T-helper 1 cell treated with Interleukin-12 subunit alpha and Interleukin-12 subunit beta and Interleukin-4 antibody, amounts not matched to agents 30 μg/mL and 1 μg/mL, for 36 hours (primary cell): ENCODE measurements around the gene CCDC7.
"Not testable (repeated sequence)": the region's sequence is repeated elsewhere in the genome, so short reads cannot be mapped to it uniquely, and the experiment has no call there.

Experiments
- H3K27ac Mint-ChIP-seq: one replicate; pipeline ENCODE4 v1.8.0; 2021; ENCODE audit warnings: mild to moderate bottlenecking, mixed read lengths
- H3K27me3 Mint-ChIP-seq: one replicate; pipeline ENCODE4 v1.8.0; 2021; ENCODE audit warnings: low read depth, mixed read lengths
- H3K36me3 Mint-ChIP-seq: one replicate; pipeline ENCODE4 v1.8.0; 2021; ENCODE audit warnings: low read depth, mixed read lengths
- H3K4me1 Mint-ChIP-seq: one replicate; pipeline ENCODE4 v1.8.0; 2021; ENCODE audit warnings: low read depth, mixed read lengths
- H3K4me3 Mint-ChIP-seq: one replicate; pipeline ENCODE4 v1.8.0; 2021; ENCODE audit warnings: mild to moderate bottlenecking, moderate library complexity, mixed read lengths
- H3K9me3 Mint-ChIP-seq: one replicate; pipeline ENCODE4 v1.8.0; 2021; ENCODE audit warnings: mixed read lengths

CCDC7 gene

GRCh38 chr10:32445740-32446535, at the start of gene CCDC7:
Gene CCDC7, plus strand, starts transcription at chr10:32446140. Its CDS starts 5,503 bp downstream, at chr10:32451643.
- peak within 1 kb of the TSS; percentile 87 for H3K4me3 Mint-ChIP-seq

GRCh38 chr10:32397163-32397562, 48.8 kb upstream of the CCDC7 start:
- H3K27me3 Mint-ChIP-seq = not testable (repeated sequence)

More at GRCh38 chr10:32445740-32446535, at the start of gene CCDC7:
- H3K27me3 Mint-ChIP-seq = peaks cover 20% of the 10 kb centered on the region
- no peaks in the 10 kb centered on the region for H3K9me3 Mint-ChIP-seq
- H3K4me1 Mint-ChIP-seq = peaks cover 8% of the 10 kb centered on the region
- H3K27ac Mint-ChIP-seq = peak within 1 kb of the TSS; percentile 99
- peaks cover 3% of the 10 kb centered on the region for H3K36me3 Mint-ChIP-seq

DNA sequence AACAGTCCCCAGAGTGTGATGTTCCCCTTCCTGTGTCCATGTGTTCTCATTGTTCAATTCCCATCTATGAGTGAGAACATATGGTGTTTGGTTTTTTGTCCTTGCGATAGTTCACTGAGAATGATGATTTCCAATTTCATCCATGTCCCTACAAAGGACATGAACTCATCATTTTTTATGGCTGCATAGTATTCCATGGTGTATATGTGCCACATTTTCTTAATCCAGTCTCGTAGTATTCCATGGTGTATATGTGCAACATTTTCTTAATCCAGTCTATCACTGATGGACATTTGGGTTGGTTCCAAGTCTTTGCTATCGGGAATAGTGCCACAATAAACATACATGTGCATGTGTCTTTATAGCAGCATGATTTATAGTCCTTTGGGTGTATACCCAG, 46.2 kb upstream of the CCDC7 start:
- not testable (repeated sequence) for H3K4me3 Mint-ChIP-seq, H3K36me3 Mint-ChIP-seq, H3K4me1 Mint-ChIP-seq, H3K27me3 Mint-ChIP-seq, H3K27ac Mint-ChIP-seq, H3K9me3 Mint-ChIP-seq

More at GRCh38 chr10:32397163-32397562, 48.8 kb upstream of the CCDC7 start:
- H3K36me3 Mint-ChIP-seq, H3K27ac Mint-ChIP-seq, H3K4me3 Mint-ChIP-seq, H3K9me3 Mint-ChIP-seq, H3K4me1 Mint-ChIP-seq: not testable (repeated sequence)

GRCh38 chr10:32400961-32401360, 45.0 kb upstream of the CCDC7 start:
- Mint-ChIP-seq H3K36me3 (no peaks in the 10 kb centered on the region), H3K27me3 (no peaks in the 10 kb centered on the region), H3K4me1 (no peaks in the 10 kb centered on the region), H3K4me3 (no peak overlapping the region), H3K9me3 (no peaks in the 10 kb centered on the region), H3K27ac (no peak overlapping the region)

- H3K36me3 Mint-ChIP-seq = no peaks in the 10 kb centered on the region
- no peak overlapping the region for H3K4me3 Mint-ChIP-seq
- no peaks in the 10 kb centered on the region for H3K27me3 Mint-ChIP-seq
- no peaks in the 10 kb centered on the region for H3K4me1 Mint-ChIP-seq
- H3K9me3 Mint-ChIP-seq = no peaks in the 10 kb centered on the region
- no peak overlapping the region for H3K27ac Mint-ChIP-seq
Measured at GRCh38 chr10:32402499-32402898, 43.4 kb upstream of the CCDC7 start.

DNA sequence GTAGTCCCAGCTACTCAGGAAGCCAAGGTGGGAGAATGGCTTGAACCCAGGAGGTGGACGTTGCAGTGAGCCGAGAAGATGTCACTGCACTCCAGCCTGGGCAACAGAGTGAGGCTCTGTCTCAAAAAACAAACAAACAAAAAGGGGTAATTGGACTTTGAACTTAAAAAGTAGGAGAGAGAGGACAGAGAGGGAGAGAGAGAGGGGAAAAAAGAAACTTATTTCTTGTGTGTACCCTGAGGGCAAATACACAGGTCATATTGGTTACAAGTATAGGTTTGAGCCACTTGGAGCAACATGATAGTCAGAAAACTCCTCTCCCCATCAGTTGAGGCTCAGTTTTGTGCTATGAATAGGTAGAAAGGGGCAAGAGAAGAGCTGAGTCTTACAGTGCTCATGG, 42.8 kb upstream of the CCDC7 start:
- no peaks in the 10 kb centered on the region for H3K36me3 Mint-ChIP-seq
- H3K4me1 Mint-ChIP-seq = no peaks in the 10 kb centered on the region
- no peak overlapping the region for H3K27ac Mint-ChIP-seq
- H3K9me3 Mint-ChIP-seq = no peaks in the 10 kb centered on the region
- H3K4me3 Mint-ChIP-seq = no peak overlapping the region
- no peaks in the 10 kb centered on the region for H3K27me3 Mint-ChIP-seq

DNA sequence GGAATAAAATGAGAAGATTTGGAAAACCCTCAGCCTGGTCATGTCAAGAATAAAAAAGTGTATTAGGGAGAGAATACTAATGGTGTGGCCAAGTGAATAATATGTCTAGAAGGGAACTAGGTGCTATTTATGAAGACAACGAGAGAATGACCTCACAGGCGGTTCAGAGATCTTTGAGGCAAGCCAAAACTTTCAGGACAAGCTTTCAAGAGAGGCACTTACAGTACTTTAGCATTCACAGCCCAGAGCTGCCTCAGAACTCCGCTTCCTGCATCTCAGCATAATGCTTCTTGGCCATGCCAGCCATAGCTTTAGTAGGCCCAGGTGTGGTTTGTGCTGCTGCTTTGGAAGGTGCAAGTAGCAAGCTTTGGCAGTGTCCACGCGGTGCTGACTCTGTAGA, 37.2 kb upstream of the CCDC7 start:
- no peaks in the 10 kb centered on the region for H3K27me3 Mint-ChIP-seq
- no peak overlapping the region for H3K4me3 Mint-ChIP-seq
- no peak overlapping the region for H3K27ac Mint-ChIP-seq
- H3K4me1 Mint-ChIP-seq = peaks cover 4% of the 10 kb centered on the region
- H3K9me3 Mint-ChIP-seq = no peaks in the 10 kb centered on the region
- H3K36me3 Mint-ChIP-seq = no peaks in the 10 kb centered on the region

DNA sequence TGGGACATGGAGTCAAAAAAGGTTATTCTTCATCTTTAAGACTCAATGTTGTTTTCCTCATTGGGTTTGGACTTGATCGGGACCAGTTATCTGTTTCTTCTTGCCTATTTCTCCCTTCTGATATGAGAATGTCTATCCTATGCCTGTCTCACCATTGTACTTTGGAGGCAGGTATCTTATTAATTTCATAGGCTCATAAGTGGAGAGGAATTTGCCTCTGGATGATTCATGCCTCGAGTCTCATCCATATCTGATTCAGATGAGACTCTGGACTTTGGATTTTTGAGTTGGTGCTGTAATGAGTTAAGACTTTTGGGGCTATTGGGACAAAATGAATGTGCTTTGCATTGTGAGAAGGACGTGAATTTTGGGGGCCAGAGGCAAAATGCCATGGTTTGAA, 36.2 kb upstream of the CCDC7 start:
- H3K27me3 Mint-ChIP-seq = no peaks in the 10 kb centered on the region
- no peaks in the 10 kb centered on the region for H3K36me3 Mint-ChIP-seq
- no peak overlapping the region for H3K27ac Mint-ChIP-seq
- H3K9me3 Mint-ChIP-seq = no peaks in the 10 kb centered on the region
- peaks cover 4% of the 10 kb centered on the region for H3K4me1 Mint-ChIP-seq
- H3K4me3 Mint-ChIP-seq = no peak overlapping the region

DNA sequence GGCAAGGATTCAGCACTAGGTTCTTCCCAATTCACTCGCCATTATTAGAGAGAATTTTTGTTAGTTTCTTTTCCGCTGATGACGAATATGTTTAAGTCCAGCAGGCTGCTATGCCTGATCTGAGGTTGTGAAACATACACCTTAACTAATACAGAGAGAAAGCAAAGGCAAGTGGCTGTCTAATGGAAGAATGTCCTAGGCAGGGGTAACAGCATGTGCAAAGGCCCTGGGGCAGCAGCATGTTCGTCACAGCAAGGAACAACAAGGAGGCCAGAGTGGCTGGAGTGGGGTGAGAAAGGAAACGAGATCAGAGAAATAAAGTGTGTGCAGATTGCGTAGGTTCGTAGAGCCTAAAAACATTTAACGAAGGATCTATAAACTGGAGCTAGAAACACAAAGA, 35.4 kb upstream of the CCDC7 start:
- H3K36me3 Mint-ChIP-seq = no peaks in the 10 kb centered on the region

DNA sequence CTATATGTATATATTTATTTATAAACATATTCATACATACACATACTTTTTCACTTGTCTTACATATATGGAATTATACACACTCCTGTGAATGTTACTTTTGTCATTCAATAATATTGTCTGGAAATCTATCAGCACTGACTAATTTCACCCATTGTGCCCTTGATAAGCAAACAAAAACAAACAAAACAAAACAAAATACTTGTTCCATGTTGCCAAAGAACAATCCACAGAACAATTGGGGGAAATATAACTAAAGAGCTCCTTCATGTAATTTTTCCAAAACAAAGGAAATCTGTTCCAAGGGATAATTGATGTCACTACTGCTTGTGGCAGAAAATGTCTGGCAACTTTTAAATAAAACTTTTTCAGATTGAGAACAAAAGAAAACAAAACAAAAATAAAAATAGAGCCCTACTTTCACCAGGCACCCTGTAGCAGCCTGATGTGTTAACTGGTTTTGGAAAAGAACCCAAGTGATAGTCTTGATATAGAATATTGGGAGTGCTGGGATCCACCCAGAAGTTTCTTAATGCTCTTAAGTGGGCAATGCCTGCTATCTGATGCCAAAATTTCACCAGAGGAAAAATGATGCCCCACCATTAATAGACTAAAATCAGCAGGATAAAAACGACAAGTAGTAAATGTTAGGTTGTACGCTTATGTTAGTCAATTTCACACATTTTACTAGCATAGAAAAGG, 34.0 kb upstream of the CCDC7 start:
- no peaks in the 10 kb centered on the region for H3K27me3 Mint-ChIP-seq
- peaks cover 4% of the 10 kb centered on the region for H3K4me1 Mint-ChIP-seq
- H3K27ac Mint-ChIP-seq = no peak overlapping the region
- no peaks in the 10 kb centered on the region for H3K9me3 Mint-ChIP-seq
- H3K36me3 Mint-ChIP-seq = no peaks in the 10 kb centered on the region
- H3K4me3 Mint-ChIP-seq = no peak overlapping the region

More for the DNA sequence above, 35.4 kb upstream of the CCDC7 start:
- Mint-ChIP-seq H3K4me3 (no peak overlapping the region), H3K27me3 (no peaks in the 10 kb centered on the region), H3K27ac (no peak overlapping the region), H3K4me1 (peaks cover 4% of the 10 kb centered on the region), H3K9me3 (no peaks in the 10 kb centered on the region)

DNA sequence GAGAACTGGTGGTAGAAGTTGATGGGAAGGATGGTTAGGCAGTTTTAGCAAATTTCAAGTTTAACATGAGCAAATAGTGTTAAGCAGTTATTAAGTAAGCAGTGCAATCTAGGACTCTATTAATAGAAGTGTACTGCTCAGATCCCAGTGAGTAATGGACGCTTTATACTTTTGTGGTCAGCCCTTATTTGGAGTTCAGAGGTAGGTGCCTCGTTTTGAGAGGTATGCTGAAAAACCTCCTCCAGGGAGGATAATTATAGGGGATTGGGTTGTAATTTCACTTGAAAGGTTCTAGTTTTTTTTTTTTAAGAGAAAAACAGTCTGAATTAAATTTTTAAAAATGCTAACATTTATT, 33.5 kb upstream of the CCDC7 start:
- Mint-ChIP-seq H3K36me3 (no peaks in the 10 kb centered on the region), H3K9me3 (no peaks in the 10 kb centered on the region), H3K27ac (no peak overlapping the region), H3K4me3 (no peak overlapping the region), H3K27me3 (no peaks in the 10 kb centered on the region), H3K4me1 (peaks cover 4% of the 10 kb centered on the region)

DNA sequence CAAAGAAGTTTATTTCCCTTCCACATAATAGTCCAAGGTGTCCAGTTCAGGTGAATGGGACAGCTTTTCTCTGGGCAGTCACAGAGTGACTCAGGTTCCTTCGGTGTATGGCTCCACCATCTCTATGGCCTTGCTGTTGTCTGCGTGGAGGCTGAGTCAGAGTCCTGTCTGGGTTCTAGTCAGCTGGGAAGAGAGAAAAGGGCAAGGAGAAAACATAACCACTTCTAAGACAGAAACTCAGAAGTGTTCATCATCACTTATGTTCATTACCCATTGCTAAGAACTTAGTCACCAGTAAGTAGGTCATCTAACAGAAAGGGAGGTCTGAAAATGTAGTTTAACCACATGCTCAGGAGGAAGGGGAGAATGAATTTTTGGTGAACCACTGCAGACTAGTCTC, 32.4 kb upstream of the CCDC7 start:
- H3K4me3 Mint-ChIP-seq = no peak overlapping the region
- peaks cover 4% of the 10 kb centered on the region for H3K4me1 Mint-ChIP-seq
- H3K9me3 Mint-ChIP-seq = no peaks in the 10 kb centered on the region
- no peak overlapping the region for H3K27ac Mint-ChIP-seq
- no peaks in the 10 kb centered on the region for H3K36me3 Mint-ChIP-seq
- H3K27me3 Mint-ChIP-seq = no peaks in the 10 kb centered on the region

GRCh38 chr10:32415361-32415760, 30.6 kb upstream of the CCDC7 start:
- H3K4me1 Mint-ChIP-seq = peaks cover 4% of the 10 kb centered on the region
- H3K9me3 Mint-ChIP-seq = no peaks in the 10 kb centered on the region
- no peak overlapping the region for H3K4me3 Mint-ChIP-seq
- no peaks in the 10 kb centered on the region for H3K27me3 Mint-ChIP-seq
- H3K36me3 Mint-ChIP-seq = no peaks in the 10 kb centered on the region
- no peak overlapping the region for H3K27ac Mint-ChIP-seq

DNA sequence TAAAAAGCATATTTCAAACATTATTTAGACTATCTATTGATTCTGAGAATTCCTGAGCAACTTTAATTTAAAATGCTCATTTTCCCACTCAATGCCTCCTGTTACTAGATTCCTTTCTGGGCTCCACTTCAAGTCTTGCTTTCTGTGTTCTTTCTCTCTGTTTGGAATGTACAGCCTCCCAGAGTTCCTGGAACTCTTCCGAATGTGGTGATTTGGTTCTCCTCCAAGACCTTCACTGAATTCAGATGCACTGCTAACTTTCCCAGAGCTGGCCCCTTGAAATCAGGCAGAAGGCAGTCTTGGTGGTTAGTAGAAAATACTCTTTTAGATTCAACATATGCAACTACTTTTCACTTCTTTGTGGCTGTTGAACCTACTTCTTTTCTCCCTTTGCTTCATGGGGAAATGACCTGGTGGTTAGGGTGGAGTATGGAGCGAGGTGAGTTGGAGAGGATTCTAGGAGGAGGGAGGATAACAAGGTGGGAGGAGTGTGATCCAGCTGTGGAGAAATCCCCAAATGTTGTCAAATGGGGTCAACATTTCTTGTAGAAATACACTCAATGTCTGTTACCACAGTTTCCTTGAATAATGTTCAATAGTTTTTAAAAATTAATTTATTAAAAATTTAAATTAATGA, 27.9 kb upstream of the CCDC7 start:
- Mint-ChIP-seq H3K36me3 (no peaks in the 10 kb centered on the region), H3K27me3 (no peaks in the 10 kb centered on the region), H3K4me3 (no peak overlapping the region), H3K27ac (no peak overlapping the region), H3K4me1 (peaks cover 4% of the 10 kb centered on the region), H3K9me3 (peaks cover 6% of the 10 kb centered on the region)

GRCh38 chr10:32418572-32418971, 27.4 kb upstream of the CCDC7 start:
- H3K27me3 Mint-ChIP-seq = no peaks in the 10 kb centered on the region
- H3K9me3 Mint-ChIP-seq = peaks cover 6% of the 10 kb centered on the region
- peaks cover under 1% of the 10 kb centered on the region for H3K4me1 Mint-ChIP-seq
- H3K36me3 Mint-ChIP-seq = no peaks in the 10 kb centered on the region
- H3K27ac Mint-ChIP-seq = no peak overlapping the region
- no peak overlapping the region for H3K4me3 Mint-ChIP-seq
